Loucy (cell line): Measurements from ENCODE around the gene CSF1.

Source experiments
- EZH2phosphoT487 ChIP-seq: fragments of 200-600 bp; IDR thresholded peaks from 2 replicates; pipeline ENCODE4 v1.6.1; 2018; ENCODE audit warnings: antibody characterized with exemption, mild to moderate bottlenecking, moderate library complexity, borderline replicate concordance
- TF ChIP-seq, protein P1 (sequence below): fragments of 200-600 bp; sonication (generic); conservative IDR thresholded peaks from 2 replicates; pipeline ENCODE4 v1.5.1; 2014; ENCODE audit warnings: mild to moderate bottlenecking, antibody characterized with exemption, low read length

DNA sequence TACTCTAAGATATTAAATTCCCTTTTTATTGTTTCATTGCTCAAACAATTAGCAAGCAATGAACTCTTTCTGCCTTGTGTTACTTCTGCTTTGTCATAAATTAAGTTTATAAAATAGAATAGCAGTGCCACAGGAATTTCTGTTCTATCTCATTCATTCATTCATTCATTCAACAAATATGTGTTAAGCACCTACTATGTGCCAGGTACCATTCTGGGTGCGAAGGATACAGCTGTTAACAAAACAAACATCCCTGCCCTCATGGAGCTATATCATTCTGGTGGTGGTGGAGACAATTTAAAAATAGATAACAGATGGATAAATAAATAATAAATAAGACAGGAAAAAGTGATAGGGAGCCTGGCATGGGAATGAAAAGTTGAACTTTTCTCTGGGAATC, 39.4 kb downstream of the CSF1 start:
- TF ChIP-seq, protein P1, sequence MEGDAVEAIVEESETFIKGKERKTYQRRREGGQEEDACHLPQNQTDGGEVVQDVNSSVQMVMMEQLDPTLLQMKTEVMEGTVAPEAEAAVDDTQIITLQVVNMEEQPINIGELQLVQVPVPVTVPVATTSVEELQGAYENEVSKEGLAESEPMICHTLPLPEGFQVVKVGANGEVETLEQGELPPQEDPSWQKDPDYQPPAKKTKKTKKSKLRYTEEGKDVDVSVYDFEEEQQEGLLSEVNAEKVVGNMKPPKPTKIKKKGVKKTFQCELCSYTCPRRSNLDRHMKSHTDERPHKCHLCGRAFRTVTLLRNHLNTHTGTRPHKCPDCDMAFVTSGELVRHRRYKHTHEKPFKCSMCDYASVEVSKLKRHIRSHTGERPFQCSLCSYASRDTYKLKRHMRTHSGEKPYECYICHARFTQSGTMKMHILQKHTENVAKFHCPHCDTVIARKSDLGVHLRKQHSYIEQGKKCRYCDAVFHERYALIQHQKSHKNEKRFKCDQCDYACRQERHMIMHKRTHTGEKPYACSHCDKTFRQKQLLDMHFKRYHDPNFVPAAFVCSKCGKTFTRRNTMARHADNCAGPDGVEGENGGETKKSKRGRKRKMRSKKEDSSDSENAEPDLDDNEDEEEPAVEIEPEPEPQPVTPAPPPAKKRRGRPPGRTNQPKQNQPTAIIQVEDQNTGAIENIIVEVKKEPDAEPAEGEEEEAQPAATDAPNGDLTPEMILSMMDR: no peak
- no peak for TF ChIP-seq EZH2phosphoT487
